ENCODE data around the gene FRA10AC1.
"Not testable (repeated sequence)": the region's sequence is repeated elsewhere in the genome, so short reads cannot be mapped to it uniquely, and the experiment has no call there.

GRCh38 chr10:93696582-93696981 lies 5.8 kb downstream of the FRA10AC1 start:
- TF ChIP-seq CTCF (IDR thresholded peaks at IDR 0.05; ENCODE audit: low read depth, low read length); EZH2phosphoT487 (IDR thresholded peaks at IDR 0.05; ENCODE audit: low read depth): not testable (repeated sequence)

Measured in OCI-LY3 (cell line).